ENCODE results near the gene TOR1AIP2.

DNA sequence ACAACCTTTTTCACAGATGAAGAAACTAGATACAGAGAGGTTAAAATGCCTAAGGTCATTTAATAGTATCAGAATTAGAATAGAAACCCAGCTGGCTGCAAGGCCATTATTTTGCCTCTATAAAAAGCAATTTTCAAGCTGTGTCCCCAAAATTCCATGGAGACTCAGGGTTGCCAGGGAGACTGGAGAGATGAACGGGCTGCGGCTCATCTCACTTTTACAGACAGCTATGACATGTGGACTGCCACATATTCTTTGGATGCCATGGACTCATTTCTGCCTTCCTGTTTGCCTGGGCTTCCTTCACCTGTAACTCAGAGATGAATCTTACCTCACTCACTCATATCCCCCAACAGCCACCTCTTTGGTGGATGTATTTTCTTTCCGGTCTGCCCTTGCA, 17.0 kb downstream of the TOR1AIP2 start:
- TF ChIP-seq, protein P1, sequence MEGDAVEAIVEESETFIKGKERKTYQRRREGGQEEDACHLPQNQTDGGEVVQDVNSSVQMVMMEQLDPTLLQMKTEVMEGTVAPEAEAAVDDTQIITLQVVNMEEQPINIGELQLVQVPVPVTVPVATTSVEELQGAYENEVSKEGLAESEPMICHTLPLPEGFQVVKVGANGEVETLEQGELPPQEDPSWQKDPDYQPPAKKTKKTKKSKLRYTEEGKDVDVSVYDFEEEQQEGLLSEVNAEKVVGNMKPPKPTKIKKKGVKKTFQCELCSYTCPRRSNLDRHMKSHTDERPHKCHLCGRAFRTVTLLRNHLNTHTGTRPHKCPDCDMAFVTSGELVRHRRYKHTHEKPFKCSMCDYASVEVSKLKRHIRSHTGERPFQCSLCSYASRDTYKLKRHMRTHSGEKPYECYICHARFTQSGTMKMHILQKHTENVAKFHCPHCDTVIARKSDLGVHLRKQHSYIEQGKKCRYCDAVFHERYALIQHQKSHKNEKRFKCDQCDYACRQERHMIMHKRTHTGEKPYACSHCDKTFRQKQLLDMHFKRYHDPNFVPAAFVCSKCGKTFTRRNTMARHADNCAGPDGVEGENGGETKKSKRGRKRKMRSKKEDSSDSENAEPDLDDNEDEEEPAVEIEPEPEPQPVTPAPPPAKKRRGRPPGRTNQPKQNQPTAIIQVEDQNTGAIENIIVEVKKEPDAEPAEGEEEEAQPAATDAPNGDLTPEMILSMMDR (conservative IDR thresholded peaks at IDR 0.05 in 1 of 2, IDR thresholded peaks at IDR 0.05 in 1 of 2; ENCODE audit: extremely low read depth in 1 of 2, insufficient read depth in 1 of 2, low read depth in 1 of 2, low read length in 2 of 2) = no peak
- no peak for TF ChIP-seq EZH2 (IDR thresholded peaks at IDR 0.05; ENCODE audit: borderline replicate concordance, low read length)

All from mammary epithelial cell (primary cell).